HG03342 (cell line): ENCODE measurements around the gene MTX2.
"Not testable (repeated sequence)": the region's sequence is repeated elsewhere in the genome, so short reads cannot be mapped to it uniquely, and the experiment has no call there.

Experiments used
- ATAC-seq: cut with Tn5 transposase; IDR thresholded peaks from one replicate; pipeline ENCODE4 v1.9.1; 2021; ENCODE audit warnings: mild to moderate bottlenecking, moderate library complexity; ENCODE audit not compliant: unreplicated experiment

The MTX2 gene

DNA sequence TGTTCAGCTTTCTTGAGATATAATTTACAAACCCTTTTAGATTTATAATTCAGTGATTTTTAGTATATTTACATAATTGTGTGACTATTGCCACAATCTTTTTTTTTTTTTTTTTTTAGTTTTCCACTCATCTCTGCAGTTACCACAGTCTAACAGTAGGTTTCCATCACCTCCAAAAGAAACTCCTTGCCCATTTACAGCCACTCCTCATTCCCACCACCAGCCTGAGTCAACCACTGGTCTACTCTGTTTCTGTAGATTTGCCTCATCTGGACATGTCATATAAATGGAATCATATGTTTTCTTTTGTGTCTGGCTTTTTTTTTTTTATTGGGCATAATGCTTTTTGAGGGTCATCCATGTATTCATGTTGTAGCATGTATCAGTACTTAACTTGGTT is 16.1 kb downstream of the MTX2 start:
- no peak for ATAC-seq

DNA sequence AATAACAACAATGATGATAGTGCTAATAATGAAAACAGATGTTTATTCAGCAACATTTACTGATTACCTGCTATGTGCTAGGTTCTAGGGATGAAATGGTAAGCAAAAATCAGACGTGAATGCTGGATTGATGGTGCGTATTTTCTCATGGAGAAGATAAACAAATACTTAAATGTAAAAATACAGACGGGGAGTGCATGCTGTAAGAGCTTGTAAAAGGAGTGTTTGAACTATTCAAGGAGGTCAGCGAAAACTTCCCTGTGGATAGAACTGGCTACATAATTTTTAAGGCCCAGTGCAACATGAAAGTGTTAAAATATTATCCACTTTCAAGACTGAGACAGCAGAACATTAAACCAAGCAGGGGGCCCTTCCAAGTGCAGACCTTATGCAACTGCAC is 22.1 kb downstream of the MTX2 start:
- ATAC-seq, result no peak

- peak; percentile 83 for ATAC-seq
These were observed 22.6 kb downstream of the MTX2 start for GRCh38 chr2:176291809-176292283.

DNA sequence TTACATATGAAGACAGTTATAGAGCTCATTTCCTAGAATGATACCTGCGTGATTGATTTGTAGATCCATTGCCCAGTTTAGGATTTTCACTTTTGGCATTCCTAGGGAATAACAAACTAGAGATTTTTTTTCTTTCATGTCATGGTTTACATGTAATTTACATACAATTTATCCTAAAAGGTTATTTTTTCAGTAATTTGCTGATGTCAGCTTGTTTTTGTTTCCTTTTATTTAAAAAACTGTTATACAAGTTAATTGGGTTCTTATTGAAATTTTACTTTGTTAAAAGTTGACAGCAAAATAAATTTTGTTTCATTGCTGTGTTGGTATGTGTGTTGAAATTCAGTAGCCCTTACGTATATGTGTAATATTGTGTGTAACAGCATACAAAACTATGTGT is 23.4 kb downstream of the MTX2 start:
- ATAC-seq, result no peak

GRCh38 chr2:176293334-176293733 is 24.1 kb downstream of the MTX2 start:
- no peak for ATAC-seq

GRCh38 chr2:176297067-176297466 is 27.8 kb downstream of the MTX2 start:
- no peak for ATAC-seq

- ATAC-seq, result no peak
These were observed 28.5 kb downstream of the MTX2 start for GRCh38 chr2:176297737-176298136.

DNA sequence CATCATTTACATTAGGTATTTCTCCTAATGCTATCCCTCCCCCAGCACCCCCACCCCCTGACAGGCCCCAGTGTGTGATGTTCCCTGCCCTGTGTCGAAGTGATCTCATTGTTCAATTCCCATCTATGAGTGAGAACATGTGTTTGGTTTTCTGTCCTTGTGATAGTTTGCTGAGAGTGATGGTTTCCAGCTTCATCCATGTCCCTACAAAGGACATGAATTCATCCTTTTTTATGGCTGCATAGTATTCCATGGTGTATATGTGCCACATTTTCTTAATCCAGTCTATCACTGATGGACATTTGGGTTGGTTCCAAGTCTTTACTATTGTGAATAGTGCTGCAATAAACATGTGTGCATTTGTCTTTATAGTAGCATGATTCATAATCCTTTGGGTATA is 36.8 kb downstream of the MTX2 start:
- not testable (repeated sequence) for ATAC-seq

DNA sequence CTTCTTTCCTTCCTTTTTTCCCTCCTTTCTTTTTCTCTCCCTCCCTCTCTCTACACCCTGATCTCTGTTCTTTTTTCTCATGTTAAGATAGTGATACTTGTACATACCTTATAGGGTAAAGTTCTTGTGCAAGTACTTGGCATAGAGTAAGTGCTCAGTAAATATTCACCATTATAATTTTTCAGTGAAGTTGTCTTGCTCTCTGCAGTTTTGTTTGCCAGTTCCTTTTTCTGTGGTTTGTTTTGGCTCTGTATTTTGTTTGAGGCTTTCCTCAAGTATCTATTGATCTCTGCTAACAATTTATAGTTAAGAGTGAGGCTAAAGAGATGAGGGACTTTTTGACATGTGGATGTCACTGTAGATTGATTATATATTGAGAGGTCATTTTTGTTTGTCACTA is 48.0 kb downstream of the MTX2 start:
- ATAC-seq, result no peak

DNA sequence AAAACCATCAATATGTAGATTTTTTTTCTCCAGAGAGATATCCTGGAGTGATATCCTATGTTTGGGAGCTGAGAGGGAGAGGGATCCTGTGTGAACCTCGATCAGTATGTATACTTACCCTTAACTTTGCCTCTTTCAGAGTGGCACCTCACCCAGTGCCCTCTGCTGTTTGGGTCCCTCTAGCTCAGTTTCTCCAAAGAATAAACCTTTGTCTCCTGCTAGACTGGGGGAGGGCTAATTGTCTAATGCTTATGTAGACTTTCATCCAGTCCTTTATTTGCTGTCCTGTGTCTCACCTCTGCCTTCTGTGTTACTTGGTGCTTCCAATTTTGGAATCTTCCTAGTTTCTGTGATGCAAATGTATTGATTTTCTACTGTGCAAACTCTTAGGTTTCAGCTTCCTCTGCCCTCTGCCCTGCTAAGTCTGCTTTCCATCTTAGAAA is 48.4 kb downstream of the MTX2 start:
- no peak for ATAC-seq

GRCh38 chr2:176321916-176322315 is 52.7 kb downstream of the MTX2 start:
- no peak for ATAC-seq

DNA sequence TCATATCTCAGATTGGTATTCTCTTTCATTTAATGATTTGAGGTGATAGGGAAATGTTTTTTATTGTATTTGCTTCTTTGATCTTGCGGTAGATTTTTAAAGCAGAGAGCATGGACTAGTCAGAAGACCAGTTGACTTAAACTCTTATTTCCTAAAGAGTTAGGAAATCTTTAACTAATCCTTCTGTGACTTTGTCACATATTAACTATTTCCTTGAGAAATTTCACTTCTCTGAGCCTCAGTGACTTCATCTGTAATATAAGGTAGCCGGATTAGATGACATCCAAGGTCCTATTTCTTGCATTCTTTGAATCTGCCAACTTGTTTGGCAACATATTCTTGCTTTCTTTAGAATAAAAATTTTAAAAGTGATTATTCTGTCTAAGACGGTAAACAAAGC is 55.6 kb downstream of the MTX2 start:
- no peak for ATAC-seq

DNA sequence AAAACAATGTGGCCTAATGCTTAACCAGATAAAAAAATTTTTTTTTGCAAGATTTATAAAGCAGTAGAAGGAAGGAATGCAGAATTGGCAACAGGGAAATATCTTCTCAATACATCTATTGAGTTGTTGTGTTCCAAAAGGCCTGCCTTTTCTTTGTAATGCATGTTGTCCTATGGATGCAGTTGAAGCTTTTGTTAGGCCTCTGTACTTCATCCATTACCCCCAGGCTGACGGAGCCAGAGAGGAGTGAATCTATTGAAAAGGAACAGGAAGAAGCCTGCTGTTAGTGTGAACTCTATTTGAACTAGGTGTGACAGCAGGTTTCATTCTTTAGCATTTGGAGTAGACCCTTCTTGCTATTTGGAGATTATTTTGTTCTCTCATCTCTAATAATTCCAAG is 56.5 kb downstream of the MTX2 start:
- no peak for ATAC-seq

GRCh38 chr2:176328149-176328548 is 58.9 kb downstream of the MTX2 start:
- ATAC-seq, result no peak

- no peak for ATAC-seq
These were observed 61.4 kb downstream of the MTX2 start for GRCh38 chr2:176330612-176331011.

DNA sequence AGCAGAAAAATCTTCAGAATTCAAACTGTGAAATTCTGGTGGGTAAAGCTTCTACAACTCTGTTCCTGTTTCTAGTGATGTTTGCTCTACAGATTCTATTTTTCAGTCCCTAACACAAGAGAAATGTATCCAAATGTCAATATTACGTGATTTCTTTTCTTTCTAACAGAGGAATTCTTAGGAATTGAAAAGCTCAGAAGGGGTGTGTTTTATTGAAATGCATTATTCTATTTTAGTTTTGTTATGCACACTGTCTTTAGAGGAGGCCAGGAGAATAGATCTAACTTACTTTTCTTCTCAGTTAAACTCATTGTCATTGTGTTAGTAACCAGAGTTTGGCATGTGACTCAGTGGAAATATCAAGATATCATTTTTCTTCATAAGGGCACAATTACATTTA is 62.4 kb downstream of the MTX2 start:
- no peak for ATAC-seq

DNA sequence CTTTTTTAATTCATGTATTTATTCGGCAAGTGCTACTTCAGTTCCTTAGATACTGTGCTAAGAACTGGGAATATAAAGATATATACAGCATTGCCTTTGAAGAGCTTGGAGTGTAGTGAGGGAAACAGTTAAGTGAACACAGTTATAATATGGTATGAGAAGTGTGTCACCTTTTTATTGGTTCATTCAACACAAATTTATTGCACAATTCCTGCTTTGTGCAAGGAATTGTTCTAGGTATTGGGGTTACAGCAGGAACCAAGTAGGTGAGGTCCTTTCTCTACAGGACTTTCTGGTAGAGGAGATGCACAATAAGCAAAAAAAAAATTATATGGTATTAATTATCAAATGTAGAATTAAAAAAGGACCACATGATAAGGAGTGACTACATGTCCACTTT is 65.5 kb downstream of the MTX2 start:
- ATAC-seq, result no peak

GRCh38 chr2:176338395-176338794 is 69.2 kb downstream of the MTX2 start:
- ATAC-seq, result no peak

DNA sequence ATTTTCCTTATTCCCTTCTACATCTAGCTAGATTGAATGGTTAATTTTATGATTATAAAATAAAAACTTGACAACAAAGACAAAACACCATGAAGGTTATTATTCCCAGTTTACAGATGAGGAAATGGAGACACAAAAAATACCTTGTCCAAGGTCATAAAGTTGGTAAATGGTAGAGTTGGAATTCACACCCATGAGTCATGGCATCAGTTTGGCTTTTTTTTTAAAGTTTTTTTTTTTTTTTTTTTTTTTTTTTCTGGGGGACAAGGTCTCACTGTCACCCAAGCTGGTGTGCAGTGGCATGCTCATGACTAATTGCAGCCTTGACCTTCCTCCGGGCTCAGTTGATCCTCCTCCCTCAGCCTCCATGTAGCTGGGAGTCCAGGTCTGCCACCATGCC is 70.0 kb downstream of the MTX2 start:
- no peak for ATAC-seq

DNA sequence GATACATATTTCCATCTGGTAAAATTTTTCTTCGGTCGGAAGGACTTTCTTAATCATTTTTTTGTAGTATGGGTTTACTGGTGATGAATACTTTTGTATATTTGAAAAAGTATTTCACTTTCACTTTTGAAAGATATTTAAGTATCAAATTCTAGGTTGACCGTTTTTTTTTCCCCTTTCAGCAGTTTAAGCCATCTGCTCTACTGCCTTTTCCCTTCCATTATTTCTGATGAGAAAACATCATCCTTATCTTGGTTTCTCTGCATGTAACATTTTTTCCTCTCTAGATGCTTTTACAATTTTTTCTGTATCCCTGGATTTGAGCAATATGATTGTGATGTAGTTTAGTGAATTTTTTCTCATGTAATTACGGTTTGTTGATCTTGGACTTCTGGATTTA is 87.0 kb downstream of the MTX2 start:
- ATAC-seq, result no peak

- ATAC-seq, result no peak
These were observed 95.2 kb downstream of the MTX2 start for GRCh38 chr2:176364273-176364977.

GRCh38 chr2:176368349-176368748 is 99.1 kb downstream of the MTX2 start:
- no peak for ATAC-seq
